Calu3 (cell line): ENCODE results near the gene EIPR1. TPM values are rescaled to one million over a fixed set of nuclear protein-coding genes. Genes with fewer than 3 reads are reported as not detected.

Experiments
- BruUV-seq: library from RNA; stranded (reverse); fragments of 400-500 nt; replicated peaks from 2 replicates; lab custom pipeline; 2021; lab: Mats Ljungman, UMichigan
- CTCF ChIA-PET: fragments of 300-600 bp; sonication (Branson Sonifier 250); formaldehyde crosslinking; loops from one replicate; lab custom pipeline; 2022; ENCODE audit warnings: antibody characterized with exemption; lab: Charles Lee
- DNase-seq: peaks from one replicate; pipeline ENCODE4 v3.0.0; 2022
- H3K27ac Mint-ChIP-seq: one replicate; pipeline ENCODE4 v1.8.0; 2022; ENCODE audit warnings: mixed read lengths; ENCODE audit not compliant: unreplicated experiment
- H3K27me3 Mint-ChIP-seq: one replicate; pipeline ENCODE4 v1.8.0; 2022; ENCODE audit warnings: mixed read lengths; ENCODE audit not compliant: unreplicated experiment
- H3K36me3 Mint-ChIP-seq: one replicate; pipeline ENCODE4 v1.8.0; 2022; ENCODE audit warnings: mild to moderate bottlenecking, moderate library complexity, mixed read lengths; ENCODE audit not compliant: insufficient read depth, unreplicated experiment
- H3K4me1 Mint-ChIP-seq: one replicate; pipeline ENCODE4 v1.8.0; 2022; ENCODE audit warnings: mild to moderate bottlenecking, low read depth, mixed read lengths; ENCODE audit not compliant: unreplicated experiment
- H3K4me3 Mint-ChIP-seq: one replicate; pipeline ENCODE4 v1.8.0; 2022; ENCODE audit warnings: mild to moderate bottlenecking, low read depth, moderate library complexity, mixed read lengths; ENCODE audit not compliant: unreplicated experiment
- H3K9me3 Mint-ChIP-seq: one replicate; pipeline ENCODE4 v1.8.0; 2022; ENCODE audit warnings: low read depth, mixed read lengths; ENCODE audit not compliant: unreplicated experiment
- intact Hi-C: fragments of 100-400 bp; cut with micrococcal nuclease; formaldehyde crosslinking; loops from one replicate; pipeline ENCODE4 v1.10.0; 2022; ENCODE audit not compliant: unreplicated experiment
- total RNA-seq: library from RNA; stranded (reverse); gene quantifications from 2 replicates; pipeline ENCODE4 v1.2.3, GENCODE V29; 2022
- TF ChIP-seq, protein P1 (sequence below): fragments of 200-600 bp; IDR thresholded peaks from one replicate; pipeline ENCODE4 v1.8.0; 2022; ENCODE audit warnings: antibody characterized with exemption; ENCODE audit not compliant: unreplicated experiment

EIPR1 gene
- total RNA-seq, 1 experiment from 2014 or later = 31.7 TPM

DNA sequence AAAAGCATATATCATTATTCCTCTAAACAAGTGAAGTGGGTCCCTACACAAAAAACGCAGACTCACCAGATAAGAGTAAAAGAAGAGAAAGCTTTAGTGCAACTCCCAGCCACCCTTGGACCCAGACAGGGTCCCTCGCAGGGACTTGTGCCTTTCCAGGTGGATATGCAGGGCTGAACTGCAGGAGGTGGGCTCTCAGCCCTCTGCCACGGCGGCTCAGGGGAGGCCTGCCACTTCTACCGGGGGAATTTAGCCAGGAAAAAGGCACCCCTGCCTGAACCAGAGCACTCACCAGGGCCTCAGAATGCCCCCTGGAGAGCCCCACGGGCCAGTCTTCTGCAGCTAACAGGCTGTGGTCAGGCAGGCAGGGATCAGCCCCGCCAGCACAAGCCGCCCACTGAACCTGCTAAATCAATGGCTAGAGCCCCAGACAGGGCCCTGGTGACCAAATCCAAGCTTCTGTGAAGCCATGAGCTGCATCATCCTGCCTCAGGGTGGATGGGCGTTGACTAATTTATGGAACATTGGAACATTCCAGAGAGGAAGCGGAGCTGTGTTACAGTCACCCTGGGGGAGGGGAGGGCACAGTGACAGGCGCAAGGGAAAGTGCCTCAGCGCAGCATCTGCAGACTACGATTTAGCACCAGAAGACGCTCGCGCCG lies 209.3 kb downstream of the EIPR1 start:
- no peak overlapping the region for H3K4me3 Mint-ChIP-seq
- H3K27me3 Mint-ChIP-seq = no peaks in the 10 kb centered on the region
- TF ChIP-seq, protein P1, sequence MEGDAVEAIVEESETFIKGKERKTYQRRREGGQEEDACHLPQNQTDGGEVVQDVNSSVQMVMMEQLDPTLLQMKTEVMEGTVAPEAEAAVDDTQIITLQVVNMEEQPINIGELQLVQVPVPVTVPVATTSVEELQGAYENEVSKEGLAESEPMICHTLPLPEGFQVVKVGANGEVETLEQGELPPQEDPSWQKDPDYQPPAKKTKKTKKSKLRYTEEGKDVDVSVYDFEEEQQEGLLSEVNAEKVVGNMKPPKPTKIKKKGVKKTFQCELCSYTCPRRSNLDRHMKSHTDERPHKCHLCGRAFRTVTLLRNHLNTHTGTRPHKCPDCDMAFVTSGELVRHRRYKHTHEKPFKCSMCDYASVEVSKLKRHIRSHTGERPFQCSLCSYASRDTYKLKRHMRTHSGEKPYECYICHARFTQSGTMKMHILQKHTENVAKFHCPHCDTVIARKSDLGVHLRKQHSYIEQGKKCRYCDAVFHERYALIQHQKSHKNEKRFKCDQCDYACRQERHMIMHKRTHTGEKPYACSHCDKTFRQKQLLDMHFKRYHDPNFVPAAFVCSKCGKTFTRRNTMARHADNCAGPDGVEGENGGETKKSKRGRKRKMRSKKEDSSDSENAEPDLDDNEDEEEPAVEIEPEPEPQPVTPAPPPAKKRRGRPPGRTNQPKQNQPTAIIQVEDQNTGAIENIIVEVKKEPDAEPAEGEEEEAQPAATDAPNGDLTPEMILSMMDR = no peak
- intact Hi-C loops = no loop called here
- no peak for DNase-seq
- CTCF ChIA-PET = no interaction called here
- H3K36me3 Mint-ChIP-seq = no peaks in the 10 kb centered on the region
- H3K9me3 Mint-ChIP-seq = peaks cover 4% of the 10 kb centered on the region
- H3K4me1 Mint-ChIP-seq = no peaks in the 10 kb centered on the region
- BruUV-seq = no TSS peak
- H3K27ac Mint-ChIP-seq = no peak overlapping the region

DNA sequence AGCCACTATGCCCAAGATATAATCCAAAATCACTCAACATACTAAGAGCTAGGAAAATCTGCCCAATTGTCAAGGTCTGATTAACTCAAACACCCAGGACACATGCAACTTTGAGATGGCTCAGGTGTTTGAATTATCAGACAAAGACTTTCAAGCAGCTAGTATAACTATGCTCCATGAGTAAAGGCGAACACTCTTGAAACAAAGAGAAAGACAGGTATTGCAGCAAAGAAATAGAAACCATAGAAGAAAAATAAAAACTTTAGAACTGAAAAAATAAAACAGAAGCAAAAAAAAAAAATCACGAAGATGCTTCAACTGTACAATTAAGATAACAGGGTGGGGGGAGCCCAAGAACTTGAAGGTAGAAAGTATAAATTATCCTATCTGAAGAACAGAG lies 214.2 kb downstream of the EIPR1 start:
- CTCF ChIA-PET = no interaction called here
- no peak overlapping the region for H3K4me3 Mint-ChIP-seq
- no TSS peak for BruUV-seq
- H3K27ac Mint-ChIP-seq = peak overlapping the region; percentile 42
- TF ChIP-seq, protein P1 = no peak
- H3K4me1 Mint-ChIP-seq = no peaks in the 10 kb centered on the region
- peaks cover 4% of the 10 kb centered on the region for H3K36me3 Mint-ChIP-seq
- peaks cover 5% of the 10 kb centered on the region for H3K9me3 Mint-ChIP-seq
- no peak for DNase-seq
- intact Hi-C loops = no loop called here
- H3K27me3 Mint-ChIP-seq = no peaks in the 10 kb centered on the region

DNA sequence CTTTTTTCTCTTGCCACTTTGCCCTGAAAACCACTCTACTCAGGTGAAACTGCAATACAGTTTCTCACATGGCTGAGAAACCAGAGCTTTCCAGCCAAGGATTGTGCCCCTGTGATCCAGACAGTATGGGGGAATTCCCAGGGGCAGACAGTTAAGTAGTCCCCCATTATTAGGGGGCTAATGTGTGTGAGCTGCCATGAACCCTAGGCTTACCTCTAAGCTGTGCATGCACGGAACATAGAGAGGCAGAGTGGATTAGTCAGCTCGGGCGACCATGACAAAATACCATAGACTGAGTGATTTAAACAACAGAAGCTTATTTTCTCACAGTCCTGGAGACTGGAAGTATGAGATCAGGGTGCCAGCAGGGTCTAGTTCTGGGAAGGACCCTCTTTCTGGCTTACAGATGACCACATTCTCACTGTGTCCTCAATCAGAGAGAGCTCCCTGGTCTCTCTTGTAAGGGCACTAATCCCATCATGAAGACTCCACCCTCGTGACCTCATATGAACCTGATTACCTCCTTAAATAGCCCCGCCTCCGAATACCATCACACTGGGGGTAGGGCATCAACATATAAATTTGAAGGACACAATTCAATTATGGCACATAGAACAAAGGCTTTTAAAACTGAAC lies 215.1 kb downstream of the EIPR1 start:
- Mint-ChIP-seq H3K27ac (no peak overlapping the region), H3K9me3 (peaks cover 5% of the 10 kb centered on the region), H3K36me3 (peaks cover 4% of the 10 kb centered on the region), H3K4me3 (no peak overlapping the region), H3K4me1 (no peaks in the 10 kb centered on the region), H3K27me3 (no peaks in the 10 kb centered on the region)
- CTCF ChIA-PET = no interaction called here
- BruUV-seq = no TSS peak
- intact Hi-C loops = no loop called here
- no peak for DNase-seq
- TF ChIP-seq, protein P1 = no peak

DNA sequence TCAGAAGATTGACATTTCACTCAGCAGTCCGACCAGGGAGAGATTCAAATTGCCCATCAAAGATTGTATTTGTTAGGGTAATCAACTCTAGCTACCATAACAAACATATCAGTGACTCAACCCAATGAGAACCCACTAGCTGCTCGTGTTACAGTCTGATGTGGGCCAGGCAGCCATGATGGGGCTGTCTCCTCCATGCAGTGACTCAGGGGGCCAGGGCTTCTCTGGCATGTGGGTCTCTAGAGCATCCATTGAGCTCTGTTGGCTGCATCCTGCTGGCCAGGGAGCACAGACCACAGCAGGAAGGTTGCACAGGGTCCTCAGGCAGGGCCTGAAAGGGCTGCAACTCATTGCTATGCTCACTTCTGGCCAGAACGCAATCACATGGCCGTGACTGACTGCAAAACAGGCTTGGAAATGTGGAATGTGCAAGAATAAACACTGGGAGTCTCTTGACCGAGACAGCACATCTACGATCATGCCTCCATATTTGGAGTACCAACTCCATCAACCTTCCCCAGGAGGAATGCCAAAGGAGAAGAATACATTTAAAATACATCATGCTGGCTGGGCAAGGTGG lies 216.8 kb downstream of the EIPR1 start:
- Mint-ChIP-seq H3K27me3 (no peaks in the 10 kb centered on the region), H3K4me1 (no peaks in the 10 kb centered on the region), H3K27ac (no peak overlapping the region), H3K4me3 (no peak overlapping the region), H3K36me3 (peaks cover 4% of the 10 kb centered on the region), H3K9me3 (peaks cover 5% of the 10 kb centered on the region)
- intact Hi-C loops = no loop called here
- TF ChIP-seq, protein P1 = no peak
- BruUV-seq = no TSS peak
- no peak for DNase-seq
- CTCF ChIA-PET = interaction anchor here (0.6 kb wide), 1 partner anchor 1551 kb away, joined by 4 read pairs; no protein-coding TSS in a partner anchor
